GM12878 (cell line): Measurements from ENCODE around the gene FKBP9. TPM values are rescaled to one million over a fixed set of nuclear protein-coding genes. Genes with fewer than 3 reads are reported as not detected.
A peak's percentile ranks its signal among the peaks of the same experiment; 100 is the strongest.
"Not testable (repeated sequence)": the region's sequence is repeated elsewhere in the genome, so short reads cannot be mapped to it uniquely, and the experiment has no call there.

Source experiments
- ATAC-seq: fragments of 200-7000 bp; cut with Tn5 transposase; 3 replicates; pipeline ENCODE4 v1.9.1; 2020; ENCODE audit warnings: mild to moderate bottlenecking, moderate library complexity
- BruUV-seq: library from RNA; stranded (reverse); fragments of 400-500 nt; replicated peaks from 2 replicates; lab custom pipeline; 2021; lab: Mats Ljungman, UMichigan
- CTCF ChIA-PET: fragments of 300-600 bp; sonication (Branson Sonifier 250); formaldehyde crosslinking; extraction: SDS; loops from one replicate; lab custom pipeline; 2021; ENCODE audit warnings: inconsistent platforms; lab: Yijun Ruan, JAX
- POLR2A ChIA-PET: fragments of 350-600 bp; formaldehyde crosslinking; extraction: SDS; loops from one replicate; lab custom pipeline; 2021; ENCODE audit warnings: inconsistent platforms; lab: Charles Lee
- RAD21 ChIA-PET: fragments of 300-600 bp; sonication (Branson Sonifier 250); formaldehyde crosslinking; loops from one replicate; lab custom pipeline; 2023; ENCODE audit warnings: antibody characterized with exemption; ENCODE audit not compliant: unreplicated experiment; lab: Charles Lee
- SMC1A ChIA-PET: fragments of 300-600 bp; sonication (Branson Sonifier 250); formaldehyde crosslinking; loops from one replicate; lab custom pipeline; 2023; ENCODE audit not compliant: unreplicated experiment, uncharacterized antibody; lab: Charles Lee
- DNase-seq: peaks from one replicate; pipeline ENCODE4 v3.0.0-alpha.2; 2011; ENCODE audit warnings: low read depth, low spot score
- FAIRE-seq: peaks from 3 replicates; lab custom pipeline; 2011; peaks lifted over from hg19 to GRCh38; lab: Jason Lieb, UNC
- H2AFZ ChIP-seq: 2 replicates; pipeline ENCODE4 v1.6.0; 2011; ENCODE audit warnings: low read depth, low read length, control low read depth; ENCODE audit not compliant: control insufficient read depth
- H3K27ac ChIP-seq: 2 replicates; pipeline ENCODE4 v1.5.1; 2011; ENCODE audit warnings: control low read depth; ENCODE audit not compliant: control insufficient read depth, insufficient read depth
- H3K27me3 ChIP-seq, 2 experiments: replicated peaks in 1 of 2; 2 replicates each; pipeline versions ENCODE4 v1.6.0 to v1.6.1; 2011; ENCODE audit warnings: low read length in 1 of 2; ENCODE audit not compliant: control insufficient read depth in 2 of 2, insufficient read depth in 2 of 2
- H3K36me3 ChIP-seq, 2 experiments: 2 replicates each; pipeline ENCODE4 v1.5.1; 2011; ENCODE audit warnings: low read length in 1 of 2; ENCODE audit not compliant: control insufficient read depth in 2 of 2, insufficient read depth in 2 of 2
- H3K4me1 ChIP-seq: 2 replicates; pipeline ENCODE4 v1.6.1; 2011; ENCODE audit warnings: mild to moderate bottlenecking, low read length, moderate library complexity, mixed read lengths; ENCODE audit not compliant: control insufficient read depth, insufficient read depth
- H3K4me2 ChIP-seq: 2 replicates; pipeline ENCODE4 v1.6.0; 2011; ENCODE audit warnings: control low read depth; ENCODE audit not compliant: control insufficient read depth, insufficient read depth
- H3K4me3 ChIP-seq: fragments of 200-600 bp; sonication (generic); 2 replicates; pipeline ENCODE4 v1.5.1; 2016
- H3K79me2 ChIP-seq: 2 replicates; pipeline ENCODE4 v1.6.0; 2011; ENCODE audit warnings: low read length; ENCODE audit not compliant: control insufficient read depth, insufficient read depth
- H3K9ac ChIP-seq: 2 replicates; pipeline ENCODE4 v1.8.0; 2011; ENCODE audit warnings: low read length, control low read depth, mixed read lengths; ENCODE audit not compliant: control insufficient read depth, insufficient read depth
- H3K9me3 ChIP-seq: replicated peaks from 3 replicates; pipeline ENCODE4 v1.5.1; 2011; ENCODE audit warnings: mild to moderate bottlenecking, low read length; ENCODE audit not compliant: control insufficient read depth, insufficient read depth
- H4K20me1 ChIP-seq: 2 replicates; pipeline ENCODE4 v1.6.0; 2011; ENCODE audit not compliant: control insufficient read depth, insufficient read depth
- ATF3 ChIP-seq: IDR thresholded peaks from 2 replicates; pipeline ENCODE4 v1.6.1; 2011; ENCODE audit warnings: low read depth, mild to moderate bottlenecking, low read length, moderate library complexity, borderline replicate concordance; ENCODE audit errors: extremely low read depth
- BMI1 ChIP-seq: fragments of 450-650 bp; IDR thresholded peaks from 2 replicates; pipeline ENCODE4 v1.6.1; 2016; ENCODE audit warnings: mild to moderate bottlenecking, moderate library complexity, borderline replicate concordance
- BRCA1 ChIP-seq: IDR thresholded peaks from 2 replicates; pipeline ENCODE4 v1.6.1; 2011; ENCODE audit warnings: low read depth, low read length, improper control_type of control experiment
- ESRRA ChIP-seq: IDR thresholded peaks from 2 replicates; pipeline ENCODE4 v1.6.1; 2012; ENCODE audit warnings: mild to moderate bottlenecking, low read length, improper control_type of control experiment
- KAT2A ChIP-seq: conservative IDR thresholded peaks from 2 replicates; pipeline ENCODE4 v1.6.1; 2011; ENCODE audit warnings: low read depth, low read length; ENCODE audit not compliant: control insufficient read depth
- MEF2A ChIP-seq: IDR thresholded peaks from 2 replicates; pipeline ENCODE4 v1.6.1; 2011; ENCODE audit warnings: low read depth, mild to moderate bottlenecking, low read length, moderate library complexity; ENCODE audit not compliant: insufficient read depth
- MXI1 ChIP-seq: fragments of 150-350 bp; IDR thresholded peaks from 2 replicates; pipeline ENCODE4 v1.6.1; 2011; ENCODE audit warnings: low read depth, mild to moderate bottlenecking, inconsistent platforms, low read length, improper control_type of control experiment
- WRNIP1 ChIP-seq: IDR thresholded peaks from 2 replicates; pipeline ENCODE4 v1.6.1; 2011; ENCODE audit warnings: low read depth, low read length, improper control_type of control experiment, borderline replicate concordance
- WGBS: methylation state at CpG from one replicate; pipeline ENCODE4 v1.1.6; 2016; ENCODE audit warnings: low lambda C conversion rate; ENCODE audit not compliant: insufficient replicate concordance, insufficient coverage; ENCODE audit errors: missing lambda C conversion rate; 5-methylcytosine and 5-hydroxymethylcytosine counted together
- in situ Hi-C: fragments of 300-500 bp; cut with MboI; formaldehyde crosslinking; loops from 9 replicates; pipeline ENCODE4 v1.14.3; 2018; ENCODE audit warnings: mixed read lengths
- intact Hi-C: fragments of 100-400 bp; cut with micrococcal nuclease; formaldehyde crosslinking; loops from one replicate; pipeline ENCODE4 v1.14.2; 2022; ENCODE audit not compliant: unreplicated experiment
- polyA plus RNA-seq, 11 experiments: library from polyadenylated mRNA; depleted of rRNA in 4 of 11; unstranded in 6 of 11; stranded (reverse) in 5 of 11; fragments of >200 nt; fragmentation: Nextera tagmentation in 4 of 11; fragmentation: Illumina TruSeq in 1 of 11; extraction: Ambion mirVana in 4 of 11; extraction: Trizol in 1 of 11; gene quantifications; 1 replicate in 1 of 11; 2 replicates in 10 of 11; pipeline versions ENCODE4 v1.2.1 to v1.2.3, GENCODE V29; 2011 to 2016; ENCODE audit warnings: inconsistent platforms in 2 of 11, missing spikeins in 2 of 11, low read depth in 1 of 11
- total RNA-seq, 4 experiments: library from RNA; depleted of rRNA in 3 of 4; stranded (reverse); fragments of >200 nt in 3 of 4; fragmentation: Illumina TruSeq in 1 of 4; extraction: Trizol in 1 of 4; gene quantifications; 2 replicates each; pipeline versions ENCODE4 v1.2.1 to v1.2.3, GENCODE V29; 2013 to 2021
- TF ChIP-seq, protein P1 (sequence below): IDR thresholded peaks from 2 replicates; pipeline ENCODE4 v1.6.1; 2011; ENCODE audit warnings: mild to moderate bottlenecking, low read depth, low read length, moderate library complexity; ENCODE audit not compliant: insufficient replicate concordance

FKBP9 gene
- total and polyA plus RNA-seq, 10 of the 15 experiments (the other 5 are each of a cell fraction or from before 2014, with no cell fraction given), result 0.04 to 6.6 (median 2.6) TPM

- intact Hi-C loops, result loop anchor here (5.0 kb wide), 1 partner anchor 149 kb away; the partner anchor contains the start of gene RP9
These were observed 1.1 kb downstream of the FKBP9 start for GRCh38 chr7:32958046-32959025.

DNA sequence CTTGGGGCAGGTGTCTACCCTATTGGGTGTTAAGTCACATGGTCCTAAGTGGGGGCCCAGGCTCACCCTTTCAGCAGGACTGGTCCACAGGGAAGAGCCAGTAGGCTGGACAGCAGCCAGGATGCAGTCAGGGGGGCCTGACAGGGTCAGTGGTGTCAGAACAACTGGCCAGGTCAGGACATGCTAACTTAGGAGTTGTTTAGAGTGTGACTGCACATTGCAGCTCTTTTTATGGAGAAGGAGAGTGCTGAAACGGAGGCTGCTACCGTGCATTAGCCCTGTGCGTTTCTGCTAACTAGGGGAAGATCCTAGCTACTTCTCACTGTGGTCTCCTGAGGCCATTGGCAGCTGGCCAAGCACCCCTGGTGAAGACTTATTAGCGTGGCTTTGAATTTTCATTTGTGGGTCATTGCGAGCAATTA is 6.7 kb downstream of the FKBP9 start:
- CTCF ChIA-PET, result interaction anchor here (0.7 to 2.8 kb wide), 3 partner anchors 85 to 144 kb away, joined by 3 to 8 read pairs (median 3); no protein-coding TSS in a partner anchor
- BruUV-seq, H3K4me3 ChIP-seq, H3K4me2 ChIP-seq, H3K27me3 ChIP-seq, FAIRE-seq, SMC1A ChIA-PET, H3K4me1 ChIP-seq, H3K36me3 ChIP-seq, H4K20me1 ChIP-seq, ATAC-seq, in situ Hi-C loops, intact Hi-C loops, POLR2A ChIA-PET, H3K9me3 ChIP-seq, RAD21 ChIA-PET, H3K9ac ChIP-seq, H3K79me2 ChIP-seq, H3K27ac ChIP-seq, H2AFZ ChIP-seq, DNase-seq: not testable (repeated sequence)
- WGBS, result 48% methylated on average over 5 of the region's 5 CpGs

More at GRCh38 chr7:32958046-32959025, 1.1 kb downstream of the FKBP9 start:
- Histone ChIP-seq H3K27ac (no peak overlapping the region), H3K4me3 (peak overlapping the region; percentile 68), H3K79me2 (no peaks in the 10 kb centered on the region), H3K4me2 (peak overlapping the region; percentile 86; the same call in 1 of the 2 replicates), H3K27me3 (peaks cover 0 to 5% of the 10 kb centered on the region in 2 experiments; a peak in 2 of 4 replicates), H3K9me3 (no peaks in the 10 kb centered on the region), H3K9ac (no peak overlapping the region; the same call in 1 of the 2 replicates), H3K36me3 (no peaks in the 10 kb centered on the region), H2AFZ (peak overlapping the region; percentile 29), H3K4me1 (no peaks in the 10 kb centered on the region), H4K20me1 (no peaks in the 10 kb centered on the region)
- DNase-seq (no peak), FAIRE-seq (no peak), ATAC-seq (no peak)
- 82% methylated on average over 25 of the region's 26 CpGs for WGBS
- RAD21 ChIA-PET, result no interaction called here
- in situ Hi-C loops, result no loop called here
- BruUV-seq, result no TSS peak
- CTCF ChIA-PET, result no interaction called here
- SMC1A ChIA-PET, result no interaction called here
- TF ChIP-seq ESRRA, result no peak
- TF ChIP-seq, protein P1, sequence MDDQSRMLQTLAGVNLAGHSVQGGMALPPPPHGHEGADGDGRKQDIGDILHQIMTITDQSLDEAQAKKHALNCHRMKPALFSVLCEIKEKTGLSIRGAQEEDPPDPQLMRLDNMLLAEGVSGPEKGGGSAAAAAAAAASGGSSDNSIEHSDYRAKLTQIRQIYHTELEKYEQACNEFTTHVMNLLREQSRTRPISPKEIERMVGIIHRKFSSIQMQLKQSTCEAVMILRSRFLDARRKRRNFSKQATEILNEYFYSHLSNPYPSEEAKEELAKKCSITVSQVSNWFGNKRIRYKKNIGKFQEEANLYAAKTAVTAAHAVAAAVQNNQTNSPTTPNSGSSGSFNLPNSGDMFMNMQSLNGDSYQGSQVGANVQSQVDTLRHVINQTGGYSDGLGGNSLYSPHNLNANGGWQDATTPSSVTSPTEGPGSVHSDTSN, result no peak
- no peak for TF ChIP-seq BRCA1
- no peak for TF ChIP-seq BMI1
- TF ChIP-seq WRNIP1, result no peak
- no peak for TF ChIP-seq KAT2A
- TF ChIP-seq ATF3, result no peak
- TF ChIP-seq MXI1, result no peak
- TF ChIP-seq MEF2A, result no peak
- POLR2A ChIA-PET, result no interaction called here
